CD14-positive monocyte (primary cell): ENCODE results near the gene FCN2. TPM values are rescaled to one million over a fixed set of nuclear protein-coding genes. Genes with fewer than 3 reads are reported as not detected.

Source experiments
- DNase-seq, 3 donors: peaks; one replicate each; pipeline ENCODE4 v3.0.0-alpha.2; 2011 to 2022
- H2AFZ ChIP-seq: 2 replicates; pipeline ENCODE4 v1.6.0; 2012; ENCODE audit warnings: mild to moderate bottlenecking, low read depth, low read length, inconsistent platforms; ENCODE audit not compliant: insufficient read depth, poor library complexity, severe bottlenecking
- H3K27ac ChIP-seq, 2 donors: 1 replicate in 1 of 2; 2 replicates in 1 of 2; pipeline ENCODE4 v1.5.1; 2012 to 2013; ENCODE audit warnings: low read length in 2 of 2, control low read depth in 1 of 2, inconsistent platforms in 1 of 2, low read depth in 1 of 2, mild to moderate bottlenecking in 1 of 2
- H3K27me3 ChIP-seq, 2 donors: one replicate each; pipeline versions ENCODE4 v1.6.0 to v1.6.1; 2011 to 2013; ENCODE audit warnings: low read length in 2 of 2; ENCODE audit not compliant: control insufficient read depth in 2 of 2, insufficient read depth in 2 of 2
- H3K36me3 ChIP-seq, 2 donors: replicated peaks in 1 of 2; 1 replicate in 1 of 2; 2 replicates in 1 of 2; pipeline versions ENCODE4 v1.5.1 to v1.6.1; 2012 to 2013; ENCODE audit warnings: low read length in 2 of 2, control low read depth in 1 of 2, inconsistent platforms in 1 of 2, mild to moderate bottlenecking in 1 of 2; ENCODE audit not compliant: insufficient read depth in 2 of 2, control insufficient read depth in 1 of 2
- H3K4me1 ChIP-seq, 2 donors: 1 replicate in 1 of 2; 2 replicates in 1 of 2; pipeline versions ENCODE4 v1.5.1 to v1.6.1; 2012 to 2013; ENCODE audit warnings: low read length in 2 of 2, control low read depth in 1 of 2, inconsistent platforms in 1 of 2, mild to moderate bottlenecking in 1 of 2, moderate library complexity in 1 of 2; ENCODE audit not compliant: insufficient read depth in 2 of 2, control insufficient read depth in 1 of 2
- H3K4me2 ChIP-seq: replicated peaks from 2 replicates; pipeline ENCODE3; 2012; ENCODE audit warnings: low read length, moderate library complexity, mild to moderate bottlenecking; ENCODE audit not compliant: poor library complexity, severe bottlenecking; ENCODE audit errors: extremely low read depth
- H3K4me3 ChIP-seq, 3 experiments: fragments of 200-600 bp in 1 of 3; sonication (generic) in 1 of 3; replicated peaks in 1 of 3; 1 replicate in 2 of 3; 2 replicates in 1 of 3; pipeline ENCODE4 v1.5.1; 2011 to 2013; ENCODE audit warnings: low read length in 3 of 3, mild to moderate bottlenecking in 3 of 3, control low read depth in 2 of 3, low read depth in 2 of 3, inconsistent platforms in 1 of 3, moderate library complexity in 1 of 3
- H3K79me2 ChIP-seq: 2 replicates; pipeline ENCODE4 v1.6.0; 2012; ENCODE audit warnings: mild to moderate bottlenecking, control low read depth, inconsistent platforms, low read length, moderate library complexity; ENCODE audit not compliant: insufficient read depth
- H3K9ac ChIP-seq: 2 replicates; pipeline ENCODE4 v1.6.0; 2017; ENCODE audit warnings: low read length, mild to moderate bottlenecking; ENCODE audit not compliant: insufficient read depth, poor library complexity, severe bottlenecking
- H3K9me3 ChIP-seq, 2 donors: replicated peaks in 1 of 2; 1 replicate in 1 of 2; 2 replicates in 1 of 2; pipeline versions ENCODE4 v1.5.1 to v1.6.1; 2012 to 2013; ENCODE audit warnings: low read length in 2 of 2, control low read depth in 1 of 2; ENCODE audit not compliant: control insufficient read depth in 1 of 2, insufficient read depth in 1 of 2
- H4K20me1 ChIP-seq: 2 replicates; pipeline ENCODE4 v1.6.0; 2012; ENCODE audit warnings: mild to moderate bottlenecking, low read length, control low read depth, moderate library complexity; ENCODE audit not compliant: insufficient read depth
- H3K27ac Mint-ChIP-seq, 7 donors: one replicate each; pipeline ENCODE4 v1.8.0; 2020; ENCODE audit warnings: mild to moderate bottlenecking in 7 of 7, mixed read lengths in 7 of 7, moderate library complexity in 6 of 7, inconsistent platforms in 2 of 7
- H3K27me3 Mint-ChIP-seq, 3 donors: one replicate each; pipeline ENCODE4 v1.8.0; 2021 to 2022; ENCODE audit warnings: low read depth in 3 of 3, mild to moderate bottlenecking in 3 of 3, mixed read lengths in 3 of 3, moderate library complexity in 3 of 3, inconsistent platforms in 1 of 3
- H3K36me3 Mint-ChIP-seq, 2 donors: one replicate each; pipeline ENCODE4 v1.8.0; 2020; ENCODE audit warnings: mixed read lengths in 2 of 2, inconsistent platforms in 1 of 2, mild to moderate bottlenecking in 1 of 2
- H3K4me1 Mint-ChIP-seq: one replicate; pipeline ENCODE4 v1.8.0; 2020; ENCODE audit warnings: mild to moderate bottlenecking, mixed read lengths
- H3K4me3 Mint-ChIP-seq, 2 donors: one replicate each; pipeline ENCODE4 v1.8.0; 2020; ENCODE audit warnings: mild to moderate bottlenecking in 2 of 2, mixed read lengths in 2 of 2, moderate library complexity in 1 of 2
- H3K9me3 Mint-ChIP-seq, 7 donors: one replicate each; pipeline ENCODE4 v1.8.0; 2020 to 2022; ENCODE audit warnings: mixed read lengths in 7 of 7, mild to moderate bottlenecking in 6 of 7, moderate library complexity in 6 of 7, inconsistent platforms in 2 of 7
- WGBS: methylation state at CpG from one replicate; pipeline ENCODE4 v1.1.5; 2013; ENCODE audit warnings: missing lambda C conversion rate; ENCODE audit not compliant: insufficient coverage; 5-methylcytosine and 5-hydroxymethylcytosine counted together
- intact Hi-C, 2 donors: fragments of 100-400 bp; cut with micrococcal nuclease; formaldehyde crosslinking; loops; one replicate each; pipeline versions ENCODE4 v1.15.0 to v1.15.1; 2023
- polyA plus RNA-seq, 3 donors: library from polyadenylated mRNA; depleted of rRNA in 1 of 3; unstranded in 2 of 3; stranded (reverse) in 1 of 3; fragments of 300-500 nt in 2 of 3; fragments of >200 nt in 1 of 3; fragmentation: Illumina TruSeq in 2 of 3; gene quantifications; 1 replicate in 2 of 3; 2 replicates in 1 of 3; pipeline ENCODE4 v1.2.3, GENCODE V29; 2012 to 2021
- TF ChIP-seq, protein P1 (sequence below): fragments of 200-600 bp; IDR thresholded peaks from one replicate; pipeline ENCODE4 v1.8.0; 2022; ENCODE audit warnings: antibody characterized with exemption, mild to moderate bottlenecking

The FCN2 gene
- polyA plus RNA-seq, 3 donors, result not detected

DNA sequence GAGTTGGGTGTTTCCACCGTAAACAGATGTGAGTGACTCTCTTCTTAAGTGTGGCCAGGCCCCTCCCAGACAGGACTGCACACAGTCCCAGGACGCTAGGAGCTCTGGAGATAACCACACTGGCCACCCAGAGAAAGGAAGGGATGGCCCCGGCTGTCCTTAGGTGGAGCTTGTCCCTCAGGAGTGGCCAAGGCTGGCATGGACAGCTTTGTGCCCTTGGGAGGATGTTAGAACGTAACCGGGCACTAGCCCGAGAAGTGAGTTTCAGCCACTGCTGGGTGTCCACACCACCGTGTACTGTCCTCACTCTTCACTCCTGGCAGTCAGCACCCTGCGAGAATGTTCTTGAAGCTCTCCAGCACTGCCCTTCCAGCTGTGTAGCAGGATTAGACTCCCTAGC lies 35.8 kb upstream of the FCN2 start:
- no peak overlapping the region for H2AFZ ChIP-seq
- Mint-ChIP-seq H3K9me3 (peaks cover 0 to 14% (median 5%) of the 10 kb centered on the region in 7 donors), H3K4me3 (no peak overlapping the region), H3K27me3 (peaks cover 2 to 11% (median 10%) of the 10 kb centered on the region in 3 donors), H3K36me3 (no peaks in the 10 kb centered on the region), H3K27ac (no peak overlapping the region), H3K4me1 (peaks cover 1% of the 10 kb centered on the region)
- TF ChIP-seq, protein P1, sequence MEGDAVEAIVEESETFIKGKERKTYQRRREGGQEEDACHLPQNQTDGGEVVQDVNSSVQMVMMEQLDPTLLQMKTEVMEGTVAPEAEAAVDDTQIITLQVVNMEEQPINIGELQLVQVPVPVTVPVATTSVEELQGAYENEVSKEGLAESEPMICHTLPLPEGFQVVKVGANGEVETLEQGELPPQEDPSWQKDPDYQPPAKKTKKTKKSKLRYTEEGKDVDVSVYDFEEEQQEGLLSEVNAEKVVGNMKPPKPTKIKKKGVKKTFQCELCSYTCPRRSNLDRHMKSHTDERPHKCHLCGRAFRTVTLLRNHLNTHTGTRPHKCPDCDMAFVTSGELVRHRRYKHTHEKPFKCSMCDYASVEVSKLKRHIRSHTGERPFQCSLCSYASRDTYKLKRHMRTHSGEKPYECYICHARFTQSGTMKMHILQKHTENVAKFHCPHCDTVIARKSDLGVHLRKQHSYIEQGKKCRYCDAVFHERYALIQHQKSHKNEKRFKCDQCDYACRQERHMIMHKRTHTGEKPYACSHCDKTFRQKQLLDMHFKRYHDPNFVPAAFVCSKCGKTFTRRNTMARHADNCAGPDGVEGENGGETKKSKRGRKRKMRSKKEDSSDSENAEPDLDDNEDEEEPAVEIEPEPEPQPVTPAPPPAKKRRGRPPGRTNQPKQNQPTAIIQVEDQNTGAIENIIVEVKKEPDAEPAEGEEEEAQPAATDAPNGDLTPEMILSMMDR, result no peak
- H3K4me2 ChIP-seq, result no peak overlapping the region
- no peaks in the 10 kb centered on the region for H3K4me1 ChIP-seq
- H4K20me1 ChIP-seq, result no peaks in the 10 kb centered on the region
- no peak overlapping the region for H3K9ac ChIP-seq
- no peaks in the 10 kb centered on the region for H3K27me3 ChIP-seq
- H3K27ac ChIP-seq, result no peak overlapping the region
- intact Hi-C loops, result no loop called here
- H3K9me3 ChIP-seq, result peaks cover 0 to 16% of the 10 kb centered on the region in 2 donors
- H3K36me3 ChIP-seq, result no peaks in the 10 kb centered on the region
- WGBS, result 90% methylated on average over 7 of the region's 8 CpGs
- H3K79me2 ChIP-seq, result no peaks in the 10 kb centered on the region
- H3K4me3 ChIP-seq, result no peak overlapping the region
- no peak for DNase-seq

- H3K27ac Mint-ChIP-seq, result no peak overlapping the region
Observed at GRCh38 chr9:134846187-134846586, 34.4 kb upstream of the FCN2 start.

More at GRCh38 chr9:134846187-134846586, 34.4 kb upstream of the FCN2 start:
- H4K20me1 ChIP-seq, result no peaks in the 10 kb centered on the region
- no peaks in the 10 kb centered on the region for H3K4me1 ChIP-seq
- H3K4me3 Mint-ChIP-seq, result no peak overlapping the region
- no peak overlapping the region for H3K27ac ChIP-seq
- H3K36me3 Mint-ChIP-seq, result no peaks in the 10 kb centered on the region
- H2AFZ ChIP-seq, result no peak overlapping the region
- intact Hi-C loops, result no loop called here
- no peaks in the 10 kb centered on the region for H3K79me2 ChIP-seq
- peaks cover 10 to 29% of the 10 kb centered on the region in 2 donors for H3K9me3 ChIP-seq
- WGBS, result 94% methylated on average over 12 of the region's 16 CpGs
- no peak overlapping the region for H3K4me2 ChIP-seq
- H3K4me3 ChIP-seq, result no peak overlapping the region
- no peak overlapping the region for H3K9ac ChIP-seq
- TF ChIP-seq, protein P1, result no peak
- DNase-seq, result no peak
- no peaks in the 10 kb centered on the region for H3K36me3 ChIP-seq
- H3K9me3 Mint-ChIP-seq, result peaks cover 3 to 26% (median 17%) of the 10 kb centered on the region in 7 donors
- peaks cover 2 to 10% (median 9%) of the 10 kb centered on the region in 3 donors for H3K27me3 Mint-ChIP-seq
- peaks cover 1% of the 10 kb centered on the region for H3K4me1 Mint-ChIP-seq
- H3K27me3 ChIP-seq, result no peaks in the 10 kb centered on the region
